RWPE1 (cell line): ENCODE results near the gene PRKCG.
"Not testable (repeated sequence)": the region's sequence is repeated elsewhere in the genome, so short reads cannot be mapped to it uniquely, and the experiment has no call there.

Experiments
- CTCF ChIA-PET: fragments of 350-600 bp; sonication (Branson Sonifier 250); formaldehyde crosslinking; extraction: SDS; loops from one replicate; lab custom pipeline; 2021; lab: Yijun Ruan, JAX
- POLR2A ChIA-PET: fragments of 400-600 bp; formaldehyde crosslinking; extraction: SDS; loops from one replicate; lab custom pipeline; 2020; ENCODE audit warnings: antibody characterized with exemption; ENCODE audit not compliant: low non-redundant PET; lab: Yijun Ruan, JAX
- DNase-seq: peaks from one replicate; pipeline ENCODE4 v3.0.0; 2012; ENCODE audit warnings: low spot score
- H3K27ac ChIP-seq: fragments of 450-650 bp; 2 replicates; pipeline ENCODE4 v1.5.1; 2017
- TF ChIP-seq, protein P1 (sequence below): fragments of 450-650 bp; conservative IDR thresholded peaks from 2 replicates; pipeline ENCODE4 v1.5.1; 2017; ENCODE audit warnings: low read depth, mild to moderate bottlenecking

The PRKCG gene

DNA sequence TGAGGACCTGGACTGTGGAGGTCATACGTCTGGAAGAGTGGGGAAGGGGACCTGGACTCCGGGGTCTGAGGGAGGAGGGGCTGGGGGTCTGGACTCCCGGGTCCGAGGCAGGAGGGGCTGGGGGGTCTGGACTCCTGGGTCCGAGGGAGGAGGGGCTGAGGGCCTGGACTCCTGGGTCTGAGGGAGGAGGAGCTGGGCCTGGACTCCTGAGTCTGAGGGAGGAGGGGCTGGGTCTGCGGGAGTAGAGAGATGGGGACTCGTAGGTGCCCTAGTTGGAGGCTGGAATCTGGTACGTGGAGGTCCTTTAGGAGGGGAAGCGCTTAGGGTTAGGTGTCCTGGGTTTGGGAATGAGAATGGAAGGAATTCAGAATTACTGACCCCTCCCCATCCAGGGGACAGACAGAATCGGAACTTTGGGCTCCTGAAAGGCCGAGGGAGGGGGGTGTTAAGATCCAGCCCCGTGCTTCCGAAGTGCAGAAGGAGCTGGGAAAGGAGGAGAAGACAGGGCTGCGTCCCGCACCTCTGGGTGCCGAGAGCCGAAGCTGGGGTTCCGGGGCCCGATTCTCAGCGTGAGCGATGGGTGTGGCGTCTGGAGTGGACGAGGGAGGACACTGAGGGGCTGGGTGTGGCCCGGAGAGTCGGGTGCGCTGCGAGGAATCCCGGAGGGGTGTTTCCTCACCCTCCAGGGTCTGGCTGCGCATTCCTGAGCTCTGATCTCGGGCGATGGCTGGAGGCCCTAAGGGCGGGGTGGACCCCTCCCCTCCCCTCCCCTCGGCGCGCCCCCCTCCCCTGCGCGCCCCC lies 13.7 kb upstream of the PRKCG start:
- POLR2A ChIA-PET: no interaction called here
- peak; percentile 80 for DNase-seq
- TF ChIP-seq, protein P1, sequence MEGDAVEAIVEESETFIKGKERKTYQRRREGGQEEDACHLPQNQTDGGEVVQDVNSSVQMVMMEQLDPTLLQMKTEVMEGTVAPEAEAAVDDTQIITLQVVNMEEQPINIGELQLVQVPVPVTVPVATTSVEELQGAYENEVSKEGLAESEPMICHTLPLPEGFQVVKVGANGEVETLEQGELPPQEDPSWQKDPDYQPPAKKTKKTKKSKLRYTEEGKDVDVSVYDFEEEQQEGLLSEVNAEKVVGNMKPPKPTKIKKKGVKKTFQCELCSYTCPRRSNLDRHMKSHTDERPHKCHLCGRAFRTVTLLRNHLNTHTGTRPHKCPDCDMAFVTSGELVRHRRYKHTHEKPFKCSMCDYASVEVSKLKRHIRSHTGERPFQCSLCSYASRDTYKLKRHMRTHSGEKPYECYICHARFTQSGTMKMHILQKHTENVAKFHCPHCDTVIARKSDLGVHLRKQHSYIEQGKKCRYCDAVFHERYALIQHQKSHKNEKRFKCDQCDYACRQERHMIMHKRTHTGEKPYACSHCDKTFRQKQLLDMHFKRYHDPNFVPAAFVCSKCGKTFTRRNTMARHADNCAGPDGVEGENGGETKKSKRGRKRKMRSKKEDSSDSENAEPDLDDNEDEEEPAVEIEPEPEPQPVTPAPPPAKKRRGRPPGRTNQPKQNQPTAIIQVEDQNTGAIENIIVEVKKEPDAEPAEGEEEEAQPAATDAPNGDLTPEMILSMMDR: no peak
- CTCF ChIA-PET: interaction anchor here (0.7 kb wide), 1 partner anchor 60 kb away, joined by 4 read pairs; no protein-coding TSS in a partner anchor
- peak overlapping the region; percentile 98 for H3K27ac ChIP-seq

DNA sequence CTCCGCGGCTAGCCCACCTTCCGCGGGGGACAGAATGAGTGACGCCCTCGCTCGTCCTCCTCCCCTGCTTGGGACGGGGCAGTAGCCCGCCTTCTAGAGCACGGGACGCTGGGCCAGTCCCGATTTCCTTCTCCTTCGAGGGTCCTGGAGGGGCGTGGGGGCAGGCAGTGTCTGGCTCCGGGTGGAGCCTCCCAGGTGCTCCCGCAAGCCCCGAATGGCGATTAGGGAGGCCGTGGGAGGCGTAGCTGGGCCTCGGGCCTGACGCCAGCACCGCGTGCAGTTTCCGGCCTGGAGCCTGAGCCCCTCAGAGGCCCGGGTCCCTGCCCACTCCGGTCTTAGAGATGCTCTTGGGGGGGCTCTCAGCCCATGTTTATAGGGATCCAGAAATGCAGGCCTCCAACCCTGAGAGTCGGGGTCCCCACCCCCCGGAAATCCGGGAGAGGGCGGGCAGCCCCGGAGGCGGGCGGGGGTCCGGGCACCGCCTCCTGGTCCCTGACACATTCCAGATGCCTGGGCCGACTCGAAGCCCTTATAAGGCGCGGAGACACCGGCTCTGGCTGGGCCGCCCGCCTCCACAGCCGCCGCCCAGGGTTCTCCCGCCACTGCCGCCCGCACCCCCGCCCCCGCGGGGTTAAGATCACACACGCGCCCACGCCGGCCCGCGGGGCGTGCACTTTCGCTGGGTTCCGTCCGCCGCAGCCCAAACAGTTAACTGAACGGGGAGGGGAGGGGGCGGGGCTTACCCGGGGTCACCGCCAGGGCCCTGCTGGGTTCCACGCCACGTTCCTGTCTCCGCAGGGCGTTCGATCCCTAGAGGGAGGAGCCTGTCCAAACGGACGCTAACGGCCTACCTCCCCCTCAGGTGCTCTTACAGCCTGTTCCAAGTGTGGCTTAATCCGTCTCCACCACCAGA lies 12.8 kb upstream of the PRKCG start:
- CTCF ChIA-PET: interaction anchor here (0.6 kb wide), 1 partner anchor 140 kb away, joined by 4 read pairs; no protein-coding TSS in a partner anchor
- H3K27ac ChIP-seq: peak overlapping the region; percentile 98
- peak; percentile 86 for DNase-seq
- TF ChIP-seq, protein P1: no peak
- POLR2A ChIA-PET: no interaction called here

DNA sequence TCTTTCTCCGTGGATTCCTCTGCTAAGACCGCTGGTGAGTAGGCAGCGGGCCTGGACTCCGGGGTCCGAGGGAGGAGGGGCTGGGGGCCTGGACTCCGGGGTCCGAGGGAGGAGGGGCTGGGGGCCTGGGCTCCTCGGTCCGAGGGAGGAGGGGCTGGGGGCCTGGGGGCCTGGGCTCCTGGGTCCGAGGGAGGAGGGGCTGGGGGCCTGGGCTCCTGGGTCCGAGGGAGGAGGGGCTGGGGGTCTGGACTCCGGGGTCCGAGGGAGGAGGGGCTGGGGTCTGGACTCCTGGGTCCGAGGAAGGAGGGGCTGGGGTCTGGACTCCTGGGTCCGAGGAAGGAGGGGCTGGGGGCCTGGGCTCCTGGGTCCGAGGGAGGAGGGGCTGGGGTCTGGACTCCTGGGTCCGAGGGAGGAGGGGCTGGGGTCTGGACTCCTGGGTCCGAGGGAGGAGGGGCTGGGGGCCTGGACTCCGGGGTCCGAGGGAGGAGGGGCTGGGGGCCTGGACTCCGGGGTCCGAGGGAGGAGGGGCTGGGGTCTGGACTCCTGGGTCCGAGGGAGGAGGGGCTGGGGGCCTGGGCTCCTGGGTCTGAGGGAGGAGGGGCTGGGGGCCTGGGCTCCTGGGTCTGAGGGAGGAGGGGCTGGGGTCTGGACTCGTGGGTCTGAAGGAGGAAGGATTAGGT lies 12.1 kb upstream of the PRKCG start:
- DNase-seq, CTCF ChIA-PET, POLR2A ChIA-PET: not testable (repeated sequence)
- peak overlapping the region; percentile 98 for H3K27ac ChIP-seq

DNA sequence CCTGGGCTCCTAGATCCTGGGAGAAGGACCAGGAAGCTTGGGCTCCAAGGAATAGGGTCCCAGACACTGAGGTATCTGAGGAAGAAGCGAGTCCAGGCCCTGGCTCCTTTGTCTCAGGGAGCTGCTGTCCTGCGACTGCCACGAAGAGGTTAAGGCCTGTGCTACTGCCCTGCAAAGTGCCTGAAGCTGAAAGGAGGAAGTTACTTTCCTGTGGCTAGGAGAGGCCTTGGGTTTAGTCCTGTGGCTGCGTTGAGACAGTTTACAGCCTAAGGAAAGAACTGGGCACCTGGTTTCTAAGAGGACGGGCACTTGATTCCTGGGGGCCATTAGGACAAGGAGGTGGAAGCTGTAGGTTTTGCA lies 11.5 kb upstream of the PRKCG start:
- TF ChIP-seq, protein P1: no peak
- peak overlapping the region; percentile 72 for H3K27ac ChIP-seq
- ChIA-PET POLR2A (no interaction called here), CTCF (interaction anchor here (0.6 kb wide), 1 partner anchor 476 kb away, joined by 7 read pairs; no protein-coding TSS in a partner anchor)
- DNase-seq: no peak

DNA sequence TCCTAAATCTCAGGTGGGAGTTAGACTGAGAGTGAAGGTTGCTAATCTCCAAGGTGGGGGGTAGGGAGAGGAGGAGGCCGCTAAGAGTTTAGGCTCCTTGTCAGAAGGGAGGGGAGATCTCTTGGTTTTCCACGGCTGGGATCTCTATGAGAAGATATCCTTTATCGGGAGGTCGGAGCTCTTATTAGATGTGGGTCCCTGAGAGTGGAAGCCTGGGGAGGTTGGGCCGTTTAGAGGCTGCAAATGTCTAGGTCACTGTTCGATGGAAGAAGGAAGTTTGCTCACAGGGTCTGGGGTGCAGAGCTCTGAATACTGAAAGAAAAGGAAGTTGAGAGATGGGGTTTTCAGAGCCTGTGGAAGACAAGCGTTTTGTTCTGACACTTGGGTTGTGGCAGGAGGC lies 10.5 kb upstream of the PRKCG start:
- H3K27ac ChIP-seq: peak overlapping the region; percentile 72
- TF ChIP-seq, protein P1: no peak
- ChIA-PET POLR2A (no interaction called here), CTCF (interaction anchor here (0.6 kb wide), 1 partner anchor 80 kb away, joined by 4 read pairs; no protein-coding TSS in a partner anchor)
- DNase-seq: no peak

DNA sequence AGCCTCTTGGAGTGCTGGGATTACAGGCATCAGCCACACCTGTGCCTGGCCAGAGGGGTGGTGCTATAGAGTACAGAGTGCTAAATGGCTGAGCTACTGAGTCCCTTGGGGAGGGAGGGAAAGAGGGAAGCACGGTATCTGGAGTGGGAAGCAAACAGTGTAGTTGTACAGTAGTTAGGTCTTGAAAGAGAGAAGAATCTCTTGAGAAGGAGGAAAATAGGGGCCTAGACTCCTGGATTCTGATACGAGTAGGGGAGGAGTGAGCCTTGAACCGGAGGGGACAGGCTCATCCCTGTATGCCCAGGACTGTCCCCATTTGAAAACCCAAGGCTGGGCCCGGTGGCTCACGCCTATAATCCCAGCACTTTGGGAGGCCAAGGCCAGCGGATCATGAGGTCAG lies 9.2 kb upstream of the PRKCG start:
- CTCF ChIA-PET: interaction anchor here (0.5 to 1.0 kb wide), 2 partner anchors 30 to 1913 kb away, joined by 4 read pairs; no protein-coding TSS in a partner anchor
- TF ChIP-seq, protein P1: no peak
- H3K27ac ChIP-seq: peak overlapping the region; percentile 72
- DNase-seq: no peak
- POLR2A ChIA-PET: no interaction called here
